Caco-2 (cell line): ENCODE measurements around the gene PNRC2. TPM values are rescaled to one million over a fixed set of nuclear protein-coding genes. Genes with fewer than 3 reads are reported as not detected.

Experiments used
- BruUV-seq: library from RNA; stranded (reverse); fragments of 400-500 nt; replicated peaks from 2 replicates; lab custom pipeline; 2021; lab: Mats Ljungman, UMichigan
- CTCF ChIA-PET: fragments of 300-600 bp; sonication (Branson Sonifier 250); formaldehyde crosslinking; loops from one replicate; lab custom pipeline; 2022; ENCODE audit warnings: antibody characterized with exemption; lab: Charles Lee
- POLR2A ChIA-PET: fragments of 300-600 bp; sonication (Branson Sonifier 250); formaldehyde crosslinking; loops from one replicate; lab custom pipeline; 2022; ENCODE audit warnings: antibody characterized with exemption; lab: Charles Lee
- DNase-seq, 2 experiments: peaks; one replicate each; pipeline versions ENCODE4 v3.0.0 to v3.0.0-alpha.2; 2020 to 2022
- H3K27me3 ChIP-seq: replicated peaks from 2 replicates; pipeline ENCODE4 v1.6.0; 2011; ENCODE audit warnings: low read length; ENCODE audit not compliant: control insufficient read depth, insufficient read depth
- H3K36me3 ChIP-seq: 2 replicates; pipeline ENCODE4 v1.5.1; 2011; ENCODE audit warnings: low read length; ENCODE audit not compliant: control insufficient read depth, insufficient read depth
- H3K4me1 ChIP-seq: fragments of 250-450 bp; sonication (Bioruptor Pico); 2 replicates; pipeline ENCODE4 v1.5.1; 2020; ENCODE audit warnings: mild to moderate bottlenecking
- H3K4me3 ChIP-seq: 2 replicates; pipeline ENCODE4 v1.5.1; 2011; ENCODE audit warnings: low read depth, mild to moderate bottlenecking, control low read depth, low read length
- H3K9me3 ChIP-seq: fragments of 250-450 bp; sonication (Bioruptor Pico); 2 replicates; pipeline ENCODE4 v1.5.1; 2020; ENCODE audit warnings: mild to moderate bottlenecking, moderate library complexity
- H3K27ac Mint-ChIP-seq: one replicate; pipeline ENCODE4 v1.8.0; 2022; ENCODE audit warnings: mixed read lengths; ENCODE audit not compliant: unreplicated experiment
- H3K27me3 Mint-ChIP-seq: one replicate; pipeline ENCODE4 v1.8.0; 2022; ENCODE audit warnings: mixed read lengths; ENCODE audit not compliant: insufficient read depth, unreplicated experiment
- H3K36me3 Mint-ChIP-seq: one replicate; pipeline ENCODE4 v1.8.0; 2022; ENCODE audit warnings: mild to moderate bottlenecking, mixed read lengths; ENCODE audit not compliant: insufficient read depth, unreplicated experiment
- H3K4me1 Mint-ChIP-seq: one replicate; pipeline ENCODE4 v1.8.0; 2022; ENCODE audit warnings: low read depth, mixed read lengths; ENCODE audit not compliant: unreplicated experiment
- H3K4me3 Mint-ChIP-seq: one replicate; pipeline ENCODE4 v1.8.0; 2022; ENCODE audit warnings: mild to moderate bottlenecking, moderate library complexity, mixed read lengths; ENCODE audit not compliant: unreplicated experiment
- H3K9me3 Mint-ChIP-seq: one replicate; pipeline ENCODE4 v1.8.0; 2022; ENCODE audit warnings: mixed read lengths; ENCODE audit not compliant: unreplicated experiment
- CTCF ChIP-seq, 2 experiments: fragments of 200-600 bp in 1 of 2; IDR thresholded peaks; 1 replicate in 1 of 2; 2 replicates in 1 of 2; pipeline versions ENCODE4 v1.5.1 to v1.8.0; 2011 to 2022; ENCODE audit warnings: antibody characterized with exemption in 1 of 2, control low read depth in 1 of 2, inconsistent platforms in 1 of 2, low read depth in 1 of 2, low read length in 1 of 2, mild to moderate bottlenecking in 1 of 2, moderate library complexity in 1 of 2; ENCODE audit not compliant: insufficient read depth in 1 of 2, severe bottlenecking in 1 of 2, unreplicated experiment in 1 of 2
- intact Hi-C: fragments of 100-400 bp; cut with micrococcal nuclease; formaldehyde crosslinking; loops from one replicate; pipeline ENCODE4 v1.10.0; 2022; ENCODE audit not compliant: unreplicated experiment
- total RNA-seq: library from RNA; stranded (reverse); gene quantifications from 2 replicates; pipeline ENCODE4 v1.2.3, GENCODE V29; 2022

PNRC2 gene
- total RNA-seq, 1 experiment from 2014 or later: 89.8 TPM

- H3K36me3 Mint-ChIP-seq: peaks cover 4% of the 10 kb centered on the region
- no peaks in the 10 kb centered on the region for H3K4me1 Mint-ChIP-seq
- BruUV-seq: no TSS peak
- no peaks in the 10 kb centered on the region for H3K9me3 Mint-ChIP-seq
- no peaks in the 10 kb centered on the region for H3K27me3 Mint-ChIP-seq
- no peaks in the 10 kb centered on the region for H3K9me3 ChIP-seq
- DNase-seq: no peak
- peaks cover 9% of the 10 kb centered on the region; the same call in 1 of the 2 replicates for H3K4me1 ChIP-seq
- ChIA-PET POLR2A (no interaction called here), CTCF (no interaction called here)
- no peak overlapping the region for H3K4me3 ChIP-seq
- no peak overlapping the region for H3K4me3 Mint-ChIP-seq
- no peaks in the 10 kb centered on the region for H3K27me3 ChIP-seq
- intact Hi-C loops: no loop called here
- no peaks in the 10 kb centered on the region for H3K36me3 ChIP-seq
- no peak for TF ChIP-seq CTCF (IDR thresholded peaks at IDR 0.05; ENCODE audit: insufficient read depth in 1 of 2, low read depth in 1 of 2, low read length in 1 of 2, severe bottlenecking in 1 of 2, unreplicated experiment in 1 of 2)
- H3K27ac Mint-ChIP-seq: no peak overlapping the region
Measured at GRCh38 chr1:23930270-23930669, 29.4 kb upstream of the PNRC2 start.

- Mint-ChIP-seq H3K36me3 (peaks cover 4% of the 10 kb centered on the region), H3K27ac (peak overlapping the region; percentile 70), H3K9me3 (no peaks in the 10 kb centered on the region), H3K4me3 (peak overlapping the region; percentile 42), H3K27me3 (no peaks in the 10 kb centered on the region), H3K4me1 (no peaks in the 10 kb centered on the region)
- no peaks in the 10 kb centered on the region for H3K9me3 ChIP-seq
- H3K27me3 ChIP-seq: no peaks in the 10 kb centered on the region
- H3K36me3 ChIP-seq: no peaks in the 10 kb centered on the region
- DNase-seq: peak in 1 of 2 experiments; percentile 41
- TF ChIP-seq CTCF (IDR thresholded peaks at IDR 0.05; ENCODE audit: insufficient read depth in 1 of 2, low read depth in 1 of 2, low read length in 1 of 2, severe bottlenecking in 1 of 2, unreplicated experiment in 1 of 2): no peak
- POLR2A ChIA-PET: no interaction called here
- no peak overlapping the region for H3K4me3 ChIP-seq
- intact Hi-C loops: no loop called here
- CTCF ChIA-PET: no interaction called here
- peaks cover 9% of the 10 kb centered on the region; the same call in 1 of the 2 replicates for H3K4me1 ChIP-seq
- BruUV-seq: no TSS peak
Measured at GRCh38 chr1:23930861-23931490, 28.7 kb upstream of the PNRC2 start.

GRCh38 chr1:23931491-23931880 is 28.1 kb upstream of the PNRC2 start:
- Histone ChIP-seq H3K27me3 (no peaks in the 10 kb centered on the region), H3K4me3 (no peak overlapping the region), H3K36me3 (no peaks in the 10 kb centered on the region), H3K9me3 (no peaks in the 10 kb centered on the region), H3K4me1 (peaks cover 9% of the 10 kb centered on the region; the same call in 1 of the 2 replicates)
- no peak overlapping the region for H3K4me3 Mint-ChIP-seq
- intact Hi-C loops: no loop called here
- ChIA-PET POLR2A (interaction anchor here (0.5 kb wide), 1 partner anchor 154 kb away, joined by 5 read pairs; no protein-coding TSS in a partner anchor), CTCF (no interaction called here)
- TSS peak; percentile 97 for BruUV-seq
- no peaks in the 10 kb centered on the region for H3K4me1 Mint-ChIP-seq
- H3K9me3 Mint-ChIP-seq: no peaks in the 10 kb centered on the region
- no peak for DNase-seq
- no peaks in the 10 kb centered on the region for H3K27me3 Mint-ChIP-seq
- peak overlapping the region; percentile 70 for H3K27ac Mint-ChIP-seq
- no peak for TF ChIP-seq CTCF (IDR thresholded peaks at IDR 0.05; ENCODE audit: insufficient read depth in 1 of 2, low read depth in 1 of 2, low read length in 1 of 2, severe bottlenecking in 1 of 2, unreplicated experiment in 1 of 2)
- H3K36me3 Mint-ChIP-seq: peaks cover 4% of the 10 kb centered on the region
